HepG2 (cell line): ENCODE results near the gene RPS14. TPM values are rescaled to one million over a fixed set of nuclear protein-coding genes. Genes with fewer than 3 reads are reported as not detected.
"Not testable (repeated sequence)": the region's sequence is repeated elsewhere in the genome, so short reads cannot be mapped to it uniquely, and the experiment has no call there.

Experiments
- ATAC-seq: fragments of 200-7000 bp; cut with Tn5 transposase; 3 replicates; pipeline ENCODE4 v1.9.1; 2020; ENCODE audit warnings: mild to moderate bottlenecking, moderate library complexity
- BruUV-seq: library from RNA; stranded (reverse); fragments of 400-500 nt; replicated peaks from 2 replicates; lab custom pipeline; 2021; lab: Mats Ljungman, UMichigan
- CTCF ChIA-PET: fragments of 300-600 bp; formaldehyde crosslinking; extraction: SDS; loops from one replicate; lab custom pipeline; 2021; ENCODE audit warnings: low total read pairs, inconsistent platforms, low intra/inter-chr PET ratio; lab: Yijun Ruan, JAX
- POLR2A ChIA-PET: fragments of 350-600 bp; sonication (Branson Sonifier 250); formaldehyde crosslinking; loops from one replicate; lab custom pipeline; 2020; ENCODE audit warnings: antibody characterized with exemption, inconsistent platforms; lab: Yijun Ruan, JAX
- DNase-seq: peaks from one replicate; pipeline ENCODE4 v3.0.0-alpha.2; 2015; ENCODE audit warnings: low spot score
- FAIRE-seq: peaks from 3 replicates; lab custom pipeline; 2011; peaks lifted over from hg19 to GRCh38; lab: Jason Lieb, UNC
- H2AFZ ChIP-seq: one replicate; pipeline ENCODE4 v1.6.1; 2011; ENCODE audit warnings: low read length, inconsistent platforms
- H3K27ac ChIP-seq: fragments of 300-600 bp; 3 replicates; pipeline ENCODE4 v1.8.0; 2011; ENCODE audit warnings: mixed run types, mild to moderate bottlenecking, mixed read lengths, low read length, inconsistent platforms; ENCODE audit not compliant: insufficient read depth; ENCODE audit errors: extremely low read length
- H3K27me3 ChIP-seq, 2 experiments: fragments of 200-600 bp in 1 of 2; 2 replicates in 1 of 2; 3 replicates in 1 of 2; pipeline versions ENCODE4 v1.6.0 to v1.8.0; 2011; ENCODE audit warnings: low read length in 2 of 2, mild to moderate bottlenecking in 2 of 2, moderate library complexity in 2 of 2, inconsistent platforms in 1 of 2; ENCODE audit not compliant: insufficient read depth in 2 of 2, control insufficient read depth in 1 of 2
- H3K36me3 ChIP-seq, 2 experiments: fragments of 200-600 bp in 1 of 2; replicated peaks in 1 of 2; 2 replicates in 1 of 2; 3 replicates in 1 of 2; pipeline versions ENCODE4 v1.5.1 to v1.8.0; 2011; ENCODE audit warnings: low read length in 2 of 2, inconsistent platforms in 1 of 2; ENCODE audit not compliant: insufficient read depth in 2 of 2, control insufficient read depth in 1 of 2
- H3K4me1 ChIP-seq: 2 replicates; pipeline ENCODE4 v1.5.1; 2012; ENCODE audit warnings: low read length, inconsistent platforms; ENCODE audit not compliant: insufficient read depth
- H3K4me2 ChIP-seq: 2 replicates; pipeline ENCODE4 v1.6.0; 2011; ENCODE audit warnings: low read depth, low read length, inconsistent platforms
- H3K4me3 ChIP-seq, 3 experiments: fragments of 200-600 bp in 1 of 3; sonication (generic), shearing (Covaris generic) in 1 of 3; replicated peaks in 1 of 3; 2 replicates each; pipeline ENCODE4 v1.5.1; 2011 to 2016; ENCODE audit warnings: low read length in 3 of 3, inconsistent platforms in 2 of 3, low read depth in 2 of 3, mild to moderate bottlenecking in 2 of 3, control low read depth in 1 of 3, mixed read lengths in 1 of 3; ENCODE audit not compliant: insufficient read depth in 1 of 3
- H3K79me2 ChIP-seq: one replicate; pipeline ENCODE4 v1.6.1; 2011; ENCODE audit warnings: low read length, inconsistent platforms; ENCODE audit not compliant: insufficient read depth
- H3K9ac ChIP-seq: 2 replicates; pipeline ENCODE4 v1.6.0; 2011; ENCODE audit warnings: mild to moderate bottlenecking, low read depth, low read length, inconsistent platforms; ENCODE audit not compliant: insufficient read depth
- H3K9me3 ChIP-seq: 2 replicates; pipeline ENCODE4 v1.5.1; 2012; ENCODE audit warnings: mild to moderate bottlenecking, low read length
- H4K20me1 ChIP-seq: 2 replicates; pipeline ENCODE4 v1.6.0; 2011; ENCODE audit warnings: inconsistent platforms, mild to moderate bottlenecking, low read length, moderate library complexity; ENCODE audit not compliant: insufficient read depth
- ARID2 ChIP-seq: sonication (generic); formaldehyde crosslinking; IDR thresholded peaks from 2 replicates; pipeline ENCODE4 v1.8.1; 2022; ENCODE audit warnings: mild to moderate bottlenecking, missing genetic modification reagents, borderline replicate concordance
- FOXA3 ChIP-seq: IDR thresholded peaks from 2 replicates; pipeline ENCODE4 v1.6.1; 2016; ENCODE audit warnings: missing genetic modification reagents, missing compliant biosample characterization
- HNRNPLL ChIP-seq: fragments of 200-400 bp; formaldehyde crosslinking; IDR thresholded peaks from 2 replicates; pipeline ENCODE4 v1.6.1; 2017; ENCODE audit warnings: mild to moderate bottlenecking, low read depth, low read length; ENCODE audit not compliant: poor library complexity, severe bottlenecking
- KMT2B ChIP-seq: IDR thresholded peaks from 2 replicates; pipeline ENCODE4 v1.6.1; 2016; ENCODE audit warnings: missing genetic modification reagents, missing compliant biosample characterization
- ZFP1 ChIP-seq: IDR thresholded peaks from 2 replicates; pipeline ENCODE4 v1.6.1; 2016
- ZFX ChIP-seq: sonication (generic); formaldehyde crosslinking; IDR thresholded peaks from 2 replicates; pipeline ENCODE4 v1.4.0; 2020; ENCODE audit warnings: mild to moderate bottlenecking, low read depth, missing genetic modification reagents, moderate library complexity
- ZNF337 ChIP-seq: sonication (generic); formaldehyde crosslinking; IDR thresholded peaks from 2 replicates; pipeline ENCODE4 v1.5.1; 2020; ENCODE audit warnings: missing genetic modification reagents, low read depth, mild to moderate bottlenecking, borderline replicate concordance
- WGBS: methylation state at CpG from one replicate; pipeline ENCODE4 v1.1.6; 2017; ENCODE audit warnings: low lambda C conversion rate; 5-methylcytosine and 5-hydroxymethylcytosine counted together
- in situ Hi-C: cut with HindIII; loops from 2 replicates; pipeline ENCODE4 v1.10.0; 2017; ENCODE audit warnings: low pct_unique_long_range_greater_than_20kb; ENCODE audit not compliant: extremely low pct_ligation_motif_present
- intact Hi-C: fragments of 100-400 bp; cut with micrococcal nuclease; formaldehyde crosslinking; loops from one replicate; pipeline ENCODE4 v1.10.0; 2022; ENCODE audit not compliant: unreplicated experiment
- polyA plus RNA-seq, 8 experiments: library from polyadenylated mRNA; depleted of rRNA in 3 of 8; stranded (reverse) in 7 of 8; unstranded in 1 of 8; fragments of >200 nt; fragmentation: Illumina TruSeq in 4 of 8; extraction: Trizol in 4 of 8; gene quantifications; 2 replicates each; pipeline versions ENCODE4 v1.2.1 to v1.2.3, GENCODE V29; 2011 to 2016; ENCODE audit warnings: low read depth in 4 of 8, missing spikeins in 1 of 8, mixed read lengths in 1 of 8; ENCODE audit not compliant: insufficient read depth in 1 of 8
- total RNA-seq, 5 experiments: library from RNA; depleted of rRNA; stranded (reverse); fragments of >200 nt; fragmentation: Illumina TruSeq; extraction: Trizol; gene quantifications; 2 replicates each; pipeline ENCODE4 v1.2.3, GENCODE V29; 2016; ENCODE audit warnings: low read depth in 1 of 5
- TF ChIP-seq, protein P1 (sequence below), 2 experiments: fragments of 450-650 bp in 1 of 2; sonication (generic) in 1 of 2; formaldehyde crosslinking; IDR thresholded peaks; 2 replicates each; pipeline versions ENCODE4 v1.5.0 to v1.8.0; 2020 to 2022; ENCODE audit warnings: mild to moderate bottlenecking in 1 of 2, missing genetic modification reagents in 1 of 2
- TF ChIP-seq, protein P2 (sequence below): IDR thresholded peaks from 2 replicates; pipeline ENCODE4 v1.6.1; 2016; ENCODE audit warnings: missing genetic modification reagents, missing compliant biosample characterization
- TF ChIP-seq, protein P3 (sequence below): sonication (generic); formaldehyde crosslinking; IDR thresholded peaks from 2 replicates; pipeline ENCODE4 v1.4.0; 2020; ENCODE audit warnings: mild to moderate bottlenecking, missing genetic modification reagents

Gene RPS14
- total and polyA plus RNA-seq, 2 of the 13 experiments (the other 11 are each of a cell fraction or from before 2014, with no cell fraction given), result 2,116 to 3,295 TPM

DNA sequence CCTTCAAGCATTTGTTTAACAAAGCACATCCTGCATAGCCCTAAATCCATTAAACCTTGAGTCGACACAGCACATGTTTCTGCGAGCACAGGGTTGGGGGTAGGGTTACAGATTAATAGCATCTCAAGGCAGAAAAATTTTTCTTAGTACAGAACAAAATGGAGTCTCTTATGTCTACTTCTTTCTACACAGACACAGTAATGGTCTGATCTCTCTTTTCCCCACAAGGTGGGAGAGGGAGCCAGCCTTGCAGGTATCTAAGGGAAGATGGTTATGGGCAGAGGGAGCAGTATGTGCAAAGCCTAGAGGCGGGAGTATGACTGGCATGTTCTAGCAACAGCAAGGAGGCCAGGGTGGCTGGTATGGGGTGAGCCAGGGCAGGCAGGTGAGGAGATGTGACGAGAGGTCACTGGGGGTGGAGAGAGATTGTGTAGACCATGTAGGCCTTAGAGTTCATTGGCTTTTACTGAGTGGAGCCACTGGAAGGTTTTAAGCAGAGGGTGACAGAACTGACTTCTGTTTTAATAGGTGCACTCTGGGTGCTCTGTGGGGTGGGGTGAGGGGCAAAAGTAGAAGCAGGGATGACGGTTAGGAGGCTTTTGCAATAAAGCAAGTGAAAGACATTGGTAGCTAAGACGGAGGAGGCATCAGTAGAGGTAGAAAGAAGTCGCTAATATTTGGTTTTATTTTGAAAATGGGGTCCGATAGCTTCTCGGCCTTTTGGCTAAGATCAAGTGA lies 5.1 kb upstream of the RPS14 start:
- H3K36me3 ChIP-seq, result no peaks in the 10 kb centered on the region
- H3K4me2 ChIP-seq, result peak overlapping the region; percentile 14; the same call in 1 of the 2 replicates
- no peaks in the 10 kb centered on the region for H4K20me1 ChIP-seq
- no peak for TF ChIP-seq ZFP1 (CRISPR knock-in tag)
- TF ChIP-seq, protein P1, sequence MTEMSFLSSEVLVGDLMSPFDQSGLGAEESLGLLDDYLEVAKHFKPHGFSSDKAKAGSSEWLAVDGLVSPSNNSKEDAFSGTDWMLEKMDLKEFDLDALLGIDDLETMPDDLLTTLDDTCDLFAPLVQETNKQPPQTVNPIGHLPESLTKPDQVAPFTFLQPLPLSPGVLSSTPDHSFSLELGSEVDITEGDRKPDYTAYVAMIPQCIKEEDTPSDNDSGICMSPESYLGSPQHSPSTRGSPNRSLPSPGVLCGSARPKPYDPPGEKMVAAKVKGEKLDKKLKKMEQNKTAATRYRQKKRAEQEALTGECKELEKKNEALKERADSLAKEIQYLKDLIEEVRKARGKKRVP (CRISPR knock-in tag; IDR thresholded peaks at IDR 0.05), result no peak
- TF ChIP-seq, protein P2, sequence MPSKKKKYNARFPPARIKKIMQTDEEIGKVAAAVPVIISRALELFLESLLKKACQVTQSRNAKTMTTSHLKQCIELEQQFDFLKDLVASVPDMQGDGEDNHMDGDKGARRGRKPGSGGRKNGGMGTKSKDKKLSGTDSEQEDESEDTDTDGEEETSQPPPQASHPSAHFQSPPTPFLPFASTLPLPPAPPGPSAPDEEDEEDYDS (CRISPR knock-in tag), result no peak
- no peak for TF ChIP-seq HNRNPLL
- no peak for TF ChIP-seq FOXA3 (CRISPR knock-in tag)
- no peak for TF ChIP-seq KMT2B (CRISPR knock-in tag)
- TF ChIP-seq, protein P3, sequence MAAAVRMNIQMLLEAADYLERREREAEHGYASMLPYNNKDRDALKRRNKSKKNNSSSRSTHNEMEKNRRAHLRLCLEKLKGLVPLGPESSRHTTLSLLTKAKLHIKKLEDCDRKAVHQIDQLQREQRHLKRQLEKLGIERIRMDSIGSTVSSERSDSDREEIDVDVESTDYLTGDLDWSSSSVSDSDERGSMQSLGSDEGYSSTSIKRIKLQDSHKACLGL, result no peak
- no peak for TF ChIP-seq ARID2 (CRISPR knock-in tag)
- no peak for TF ChIP-seq ZFX (CRISPR knock-in tag)
- TF ChIP-seq ZNF337 (CRISPR knock-in tag), result no peak
- H2AFZ ChIP-seq, result peak overlapping the region; percentile 34
- ChIA-PET POLR2A (interaction anchor here (0.9 kb wide), 1 partner anchor 68 kb away, joined by 3 read pairs; no protein-coding TSS in a partner anchor), CTCF (no interaction called here)
- no TSS peak for BruUV-seq
- FAIRE-seq (no peak), DNase-seq (no peak), ATAC-seq (no peak; the same call in 2 of the 3 replicates)
- intact Hi-C loops, result no loop called here
- H3K27me3 ChIP-seq, result no peaks in the 10 kb centered on the region; a peak in 1 of 5 replicates
- H3K9ac ChIP-seq, result no peak overlapping the region
- no peaks in the 10 kb centered on the region for H3K9me3 ChIP-seq
- WGBS, result 31% methylated on average over 8 of the region's 9 CpGs
- no peaks in the 10 kb centered on the region for H3K79me2 ChIP-seq
- H3K27ac ChIP-seq, result no peak overlapping the region
- in situ Hi-C loops, result loop anchor here (5.0 to 25.0 kb wide), 3 partner anchors 68 to 208 kb away; partner anchors contain the start of gene MYOZ3
- no peak overlapping the region for H3K4me3 ChIP-seq
- H3K4me1 ChIP-seq, result peaks cover 28% of the 10 kb centered on the region

DNA sequence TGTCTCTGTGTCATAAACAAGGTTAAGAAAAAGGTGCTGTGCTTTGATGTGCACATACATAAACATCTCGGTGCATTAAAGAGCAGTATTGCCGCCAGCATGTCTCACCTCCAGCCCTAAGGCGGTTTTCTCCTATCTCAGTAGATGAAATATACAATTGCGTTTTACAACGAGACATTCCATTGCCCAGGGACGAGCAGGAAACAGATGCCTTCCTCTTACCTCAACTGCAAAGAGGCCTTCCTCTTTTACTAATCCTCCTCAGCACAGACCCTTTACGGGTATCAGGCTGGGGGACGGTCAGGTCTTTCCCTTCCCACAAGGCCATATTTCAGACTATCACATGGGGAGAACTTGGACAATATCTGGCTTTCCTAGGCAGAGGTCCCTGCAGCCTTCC lies 4.5 kb upstream of the RPS14 start:
- H3K79me2 ChIP-seq, H3K9me3 ChIP-seq, FAIRE-seq, intact Hi-C loops, H2AFZ ChIP-seq, H3K27me3 ChIP-seq, H4K20me1 ChIP-seq, DNase-seq, H3K9ac ChIP-seq, POLR2A ChIA-PET, H3K36me3 ChIP-seq, H3K4me2 ChIP-seq, H3K4me3 ChIP-seq, ATAC-seq, CTCF ChIA-PET, BruUV-seq, H3K27ac ChIP-seq: not testable (repeated sequence)
- 20% methylated on average over 6 of the region's 8 CpGs for WGBS
- peaks cover 22% of the 10 kb centered on the region for H3K4me1 ChIP-seq
- in situ Hi-C loops, result loop anchor here (10.0 to 25.0 kb wide), 2 partner anchors 91 to 208 kb away; partner anchors contain the start of gene MYOZ3
